ENCODE measurements around the gene ALOXE3.
"Not testable (repeated sequence)": the region's sequence is repeated elsewhere in the genome, so short reads cannot be mapped to it uniquely, and the experiment has no call there.

ALOXE3 gene

DNA sequence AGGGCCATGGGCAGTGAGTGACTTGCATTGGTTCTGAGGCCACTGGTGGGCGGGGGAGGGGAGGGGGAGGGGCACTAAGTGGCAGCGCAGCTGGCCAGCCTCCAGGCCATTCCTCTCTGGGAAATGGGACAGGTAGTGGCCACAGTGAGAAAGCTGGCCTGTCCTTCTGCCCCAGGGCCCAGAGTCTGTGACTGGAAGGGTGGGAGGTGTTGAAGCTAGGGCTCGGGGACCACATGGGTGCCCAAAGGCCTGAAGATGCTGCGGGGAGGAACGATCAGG is 30.4 kb downstream of the ALOXE3 start:
- DNase-seq, result no peak

- DNase-seq, result no peak
Observed at GRCh38 chr17:8087075-8087951, 31.0 kb downstream of the ALOXE3 start, which contains the start of gene ALOX12B. ALOX12B (minus strand) TSS chr17:8087716; CDS start chr17:8087442, 274 bp downstream.

- no peak for DNase-seq
Observed at GRCh38 chr17:8084250-8084649, 34.1 kb downstream of the ALOXE3 start.

GRCh38 chr17:8082292-8082691 is 36.0 kb downstream of the ALOXE3 start:
- no peak for DNase-seq

DNA sequence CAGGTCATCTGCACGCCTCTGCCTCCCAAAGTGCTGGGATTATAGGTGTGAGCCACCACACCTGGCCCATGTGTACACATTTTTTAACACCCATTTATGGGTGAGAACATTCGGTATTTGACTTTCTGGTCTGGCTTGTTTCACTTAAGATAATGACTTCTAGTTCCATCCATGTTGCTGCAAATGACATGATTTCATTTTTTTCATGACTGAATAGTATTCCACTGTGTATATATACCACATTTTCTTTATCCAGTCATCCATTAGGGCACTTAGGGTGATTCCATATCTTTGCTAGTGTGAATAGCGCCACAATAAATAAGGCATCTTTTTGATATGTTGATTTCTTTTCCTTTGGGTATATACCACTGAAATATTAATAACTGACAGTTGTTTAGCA is 36.4 kb downstream of the ALOXE3 start:
- DNase-seq, result no peak

GRCh38 chr17:8080799-8081219 is 37.5 kb downstream of the ALOXE3 start:
- no peak for DNase-seq

DNA sequence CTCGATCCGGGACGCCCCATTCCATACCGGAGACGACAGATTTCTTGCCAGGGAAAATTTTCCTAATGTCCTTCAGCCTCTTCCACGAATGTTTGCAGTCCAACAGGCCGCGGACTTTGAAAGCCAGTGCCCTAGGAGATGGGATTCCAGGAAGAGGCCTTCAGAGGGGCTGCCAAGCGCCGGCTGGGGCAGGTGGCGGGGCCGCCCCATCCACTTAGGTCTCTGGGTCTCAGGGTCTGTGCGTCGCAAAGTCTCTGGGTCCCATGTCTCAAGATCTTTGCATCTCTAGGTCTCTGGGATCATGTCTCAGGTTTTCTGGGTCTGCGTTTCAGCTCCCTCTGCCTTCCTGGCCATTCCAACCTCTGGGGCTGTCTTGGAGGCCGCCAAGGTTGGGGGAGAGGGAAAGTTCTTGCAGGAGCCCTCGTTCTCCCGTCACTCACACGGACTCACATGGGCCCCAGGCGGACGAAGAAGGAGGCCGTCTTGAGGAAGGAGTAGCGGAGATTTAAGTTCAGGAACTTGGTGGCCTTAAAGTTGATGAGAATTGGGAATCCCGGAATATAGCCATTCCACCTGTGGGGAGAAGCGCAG is 38.0 kb downstream of the ALOXE3 start:
- DNase-seq, result no peak

DNA sequence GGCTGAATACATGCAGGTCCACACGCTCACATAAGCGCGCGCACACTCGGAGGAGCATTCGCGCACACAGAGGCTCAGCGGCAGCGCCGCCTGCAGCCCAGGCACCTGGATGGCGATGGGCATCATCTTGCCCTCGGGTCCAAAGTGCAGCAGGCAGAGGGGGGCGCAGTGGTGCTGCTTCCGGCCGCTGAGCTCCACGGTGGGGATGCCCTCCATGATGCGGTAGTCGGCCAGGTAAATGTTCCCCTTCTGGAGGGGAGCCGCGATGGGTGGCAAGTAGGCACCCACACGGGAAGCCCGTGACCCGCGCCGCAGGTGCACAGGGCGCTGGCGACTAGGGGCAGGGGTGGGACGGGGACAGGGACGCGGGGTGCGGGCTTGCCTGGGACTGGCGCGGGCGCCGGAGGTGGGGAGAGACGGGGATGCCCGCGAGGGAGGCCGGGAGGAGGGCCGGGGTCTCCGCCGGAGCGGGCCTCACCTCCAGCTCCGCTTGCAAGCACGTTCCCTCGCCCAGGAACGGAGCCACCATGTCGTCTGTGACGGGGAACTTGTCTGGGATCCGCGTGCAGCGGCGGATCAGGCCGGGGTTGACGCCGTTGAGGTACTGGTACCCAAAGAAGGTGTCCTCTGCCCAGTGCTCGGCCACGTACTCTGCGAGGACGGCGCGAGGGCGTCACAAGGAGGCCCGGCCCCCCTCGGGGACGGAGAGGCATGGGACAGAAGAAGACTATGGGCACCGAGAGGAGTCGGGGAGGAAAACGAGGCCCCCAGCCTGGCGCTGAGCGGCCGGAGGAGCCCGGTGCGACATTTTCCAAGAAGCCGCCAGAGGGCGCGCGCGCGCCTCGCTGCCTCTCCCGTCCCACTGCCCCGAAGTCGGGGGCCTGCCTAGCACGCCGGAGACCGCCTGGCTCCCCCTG is 38.8 kb downstream of the ALOXE3 start:
- peak; percentile 83 for DNase-seq

DNA sequence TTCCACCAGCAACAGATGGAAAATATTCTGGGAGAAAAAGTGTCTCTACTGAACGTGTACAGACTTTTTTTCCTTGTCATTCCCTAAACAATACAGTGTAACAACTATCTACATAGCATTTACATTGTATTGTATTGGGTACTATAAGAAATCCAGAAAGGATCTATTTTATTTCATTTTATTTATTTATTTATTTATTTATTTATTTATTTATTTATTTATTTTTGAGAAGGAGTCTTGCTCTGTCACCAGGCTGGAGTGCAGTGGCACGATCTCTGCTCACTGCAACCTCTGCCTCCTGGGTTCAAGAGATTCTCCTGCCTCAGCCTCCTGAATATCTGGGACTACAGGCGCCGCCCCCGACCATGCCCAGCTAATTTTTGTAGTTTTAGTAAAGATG is 40.4 kb downstream of the ALOXE3 start:
- not testable (repeated sequence) for DNase-seq

GRCh38 chr17:8076502-8077266 is 41.6 kb downstream of the ALOXE3 start:
- no peak for DNase-seq

GRCh38 chr17:8075574-8076342 is 42.6 kb downstream of the ALOXE3 start:
- DNase-seq, result no peak

GRCh38 chr17:8075081-8075480 is 43.2 kb downstream of the ALOXE3 start:
- no peak for DNase-seq

DNA sequence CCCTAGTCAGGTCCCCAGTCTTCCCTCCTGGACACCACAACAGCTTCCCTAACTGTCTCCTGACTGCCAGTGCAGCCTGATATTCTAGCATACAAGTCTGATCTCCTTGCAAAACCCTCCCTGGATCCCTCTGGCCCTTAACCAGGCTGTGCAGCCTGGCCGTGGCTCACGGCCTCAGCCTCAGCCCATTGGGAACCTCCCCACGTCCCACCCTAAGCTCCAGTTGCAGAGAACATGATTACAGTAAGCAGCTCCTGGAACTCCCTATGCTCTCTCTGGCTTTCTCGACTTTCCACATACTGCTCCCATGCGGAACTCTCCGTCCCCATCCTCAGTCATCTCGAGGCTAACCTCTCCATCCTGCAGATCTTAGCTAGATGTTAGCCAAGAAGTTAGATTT is 43.8 kb downstream of the ALOXE3 start:
- no peak for DNase-seq

DNA sequence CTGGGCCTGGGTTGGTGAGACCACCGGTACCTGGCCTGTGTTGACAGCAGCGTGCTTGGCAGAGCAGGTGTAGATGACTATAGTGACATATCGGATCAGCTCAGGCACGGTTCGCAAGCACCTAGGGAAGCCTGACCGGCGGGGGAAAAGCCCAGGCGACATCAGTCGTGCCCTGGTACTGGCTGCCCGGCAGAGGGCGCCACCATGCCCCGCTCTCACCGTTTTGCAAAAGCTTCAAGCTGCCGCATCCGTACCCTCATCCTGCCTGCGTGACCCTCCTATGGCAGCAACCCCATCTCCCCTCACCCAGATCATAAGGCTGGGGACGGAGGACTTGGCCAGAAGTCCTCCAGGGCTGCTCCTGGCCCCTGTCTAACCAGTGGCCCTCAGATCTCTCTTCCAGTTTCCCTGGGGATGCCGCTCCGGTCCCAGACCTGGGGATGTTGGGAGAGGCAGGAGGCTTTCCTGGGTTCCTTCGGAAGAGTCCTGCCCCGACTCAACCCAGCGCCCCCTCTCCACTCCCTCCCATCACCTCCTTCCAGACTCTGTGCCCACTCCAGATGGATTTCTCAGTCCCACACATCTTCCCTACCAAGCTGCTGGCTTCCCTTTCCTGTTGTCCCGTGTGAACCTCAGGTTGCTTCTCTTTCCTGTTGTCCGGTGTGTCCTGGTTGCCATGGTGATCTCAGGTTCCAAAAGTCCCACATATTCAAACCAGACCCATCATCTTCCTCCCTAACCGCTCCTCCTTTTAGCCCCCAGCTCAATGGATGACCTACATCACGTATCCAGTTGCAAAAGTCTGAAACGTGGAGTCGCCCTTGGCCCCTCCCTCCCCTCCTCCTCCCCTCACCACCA is 44.5 kb downstream of the ALOXE3 start:
- peak; percentile 92 for DNase-seq

DNA sequence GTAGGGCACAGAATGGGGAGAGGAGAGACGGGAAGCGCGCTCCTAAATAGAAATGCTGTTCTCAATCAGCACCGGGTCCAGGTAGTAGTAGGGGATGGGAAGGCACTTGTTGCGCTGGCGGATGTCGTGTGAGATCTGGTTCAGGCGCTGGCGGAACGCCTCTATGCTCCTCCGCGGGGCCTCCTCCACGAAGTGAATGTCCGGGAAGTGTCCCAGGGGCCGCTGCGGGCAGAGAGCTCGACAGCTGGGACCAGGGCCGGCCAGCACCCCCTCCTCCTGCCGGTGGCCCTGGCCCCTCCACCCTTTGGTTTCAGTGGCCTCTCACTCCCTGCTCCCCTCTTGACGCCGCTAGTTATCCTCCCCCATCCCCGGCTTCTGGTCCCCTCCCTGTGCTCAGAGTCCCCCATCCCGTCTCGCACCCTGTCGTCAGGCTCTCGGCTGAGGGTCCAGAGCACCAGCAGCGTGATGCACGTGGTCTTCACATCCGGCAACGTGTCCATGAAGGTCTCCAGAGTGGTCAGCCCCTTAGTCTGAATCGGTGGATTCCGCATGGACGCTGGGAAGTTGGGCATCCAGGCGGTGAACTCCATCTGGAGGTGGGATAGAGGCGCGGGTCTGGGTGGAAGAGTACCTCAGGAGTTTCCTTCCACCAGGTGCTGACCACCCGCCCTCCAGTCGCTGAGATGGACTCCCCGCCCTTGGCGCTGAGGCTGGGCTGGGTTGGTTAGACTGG is 45.4 kb downstream of the ALOXE3 start:
- DNase-seq, result peak; percentile 61

- DNase-seq, result peak; percentile 22
Observed at GRCh38 chr17:8072341-8072728, 46.0 kb downstream of the ALOXE3 start.

DNA sequence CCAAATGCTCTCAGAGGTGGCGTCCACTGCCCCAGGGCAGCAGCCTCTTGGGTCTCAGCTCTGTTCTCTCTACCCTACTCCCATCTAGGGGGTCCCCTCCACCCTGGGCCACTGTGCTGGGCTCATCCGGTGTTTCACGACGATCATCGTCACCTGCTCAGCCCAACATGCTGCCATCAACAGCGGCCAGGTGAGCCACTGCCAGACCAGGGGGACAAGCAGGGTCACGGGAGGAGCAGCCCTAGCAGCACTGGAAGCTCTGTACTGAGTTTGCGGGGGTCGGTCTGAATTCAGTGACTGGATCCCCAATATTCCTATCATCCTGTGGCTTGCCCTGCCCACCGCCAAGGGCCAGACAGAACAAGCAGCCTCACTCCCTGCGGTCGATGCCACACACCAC is 46.8 kb downstream of the ALOXE3 start:
- no peak for DNase-seq

- no peak for DNase-seq
Observed at GRCh38 chr17:8069587-8069860, 48.8 kb downstream of the ALOXE3 start.

DNA sequence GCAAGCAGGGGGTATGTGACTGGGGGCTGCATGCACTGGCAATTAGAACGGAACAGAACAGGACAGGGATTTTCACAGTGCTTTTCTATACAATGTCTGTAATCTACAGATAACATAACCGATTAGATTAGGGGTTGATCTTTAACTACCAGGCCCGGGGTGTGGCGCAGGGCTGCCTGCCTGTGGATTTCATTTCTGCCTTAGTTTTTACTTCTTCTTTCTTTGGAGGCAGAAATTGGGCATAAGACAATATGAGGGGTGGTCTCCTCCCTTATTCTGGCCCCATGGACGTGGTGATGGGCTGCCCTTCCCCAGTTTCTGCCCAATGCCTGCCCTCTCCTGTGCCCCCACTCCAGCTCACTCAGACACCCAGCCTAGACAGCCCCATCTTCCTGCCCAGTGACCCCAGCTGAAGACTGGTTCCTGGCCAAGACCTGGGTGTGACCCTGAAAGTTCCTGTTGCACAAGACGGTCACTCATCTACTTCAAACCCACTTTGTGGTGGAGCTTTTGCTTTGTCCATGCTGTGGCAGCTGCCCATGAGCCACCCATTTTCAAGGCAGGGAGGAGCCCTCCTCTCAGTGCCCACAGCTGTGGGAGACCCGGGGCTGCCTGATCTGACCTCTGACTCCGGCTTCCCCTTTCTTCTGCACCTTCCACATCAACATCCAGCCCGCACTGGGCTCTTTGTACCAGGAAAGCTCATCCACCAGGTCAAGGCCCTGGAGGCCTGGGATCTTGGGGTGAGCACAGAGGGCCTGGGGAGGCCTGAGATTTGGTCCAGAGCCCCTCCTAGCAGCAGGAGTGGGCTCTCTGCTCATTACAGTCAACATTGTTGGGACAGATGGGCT is 49.4 kb downstream of the ALOXE3 start:
- no peak for DNase-seq

DNA sequence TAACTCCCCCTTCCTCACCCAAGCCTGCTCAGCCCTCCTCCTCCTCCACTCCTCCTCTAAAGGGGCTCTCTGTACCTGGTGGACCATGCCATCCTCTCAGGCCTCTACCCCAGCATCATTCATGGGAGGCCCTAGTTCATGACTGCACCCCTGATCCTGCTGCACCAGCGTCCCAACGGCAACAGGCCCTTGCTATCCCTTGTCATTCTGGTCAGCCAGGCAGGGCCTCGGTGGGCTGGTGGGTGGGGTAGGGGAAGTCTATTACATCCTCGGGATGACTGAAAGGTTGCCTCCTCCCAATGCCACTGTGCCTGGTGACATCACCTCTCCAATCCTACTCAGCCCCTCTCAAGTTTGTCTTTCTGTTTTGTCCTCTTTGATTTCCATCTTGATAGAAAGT is 50.5 kb downstream of the ALOXE3 start:
- no peak for DNase-seq
